ENCODE data around the gene PRKCZ.
"Not testable (repeated sequence)": the region's sequence is repeated elsewhere in the genome, so short reads cannot be mapped to it uniquely, and the experiment has no call there.

Gene PRKCZ

DNA sequence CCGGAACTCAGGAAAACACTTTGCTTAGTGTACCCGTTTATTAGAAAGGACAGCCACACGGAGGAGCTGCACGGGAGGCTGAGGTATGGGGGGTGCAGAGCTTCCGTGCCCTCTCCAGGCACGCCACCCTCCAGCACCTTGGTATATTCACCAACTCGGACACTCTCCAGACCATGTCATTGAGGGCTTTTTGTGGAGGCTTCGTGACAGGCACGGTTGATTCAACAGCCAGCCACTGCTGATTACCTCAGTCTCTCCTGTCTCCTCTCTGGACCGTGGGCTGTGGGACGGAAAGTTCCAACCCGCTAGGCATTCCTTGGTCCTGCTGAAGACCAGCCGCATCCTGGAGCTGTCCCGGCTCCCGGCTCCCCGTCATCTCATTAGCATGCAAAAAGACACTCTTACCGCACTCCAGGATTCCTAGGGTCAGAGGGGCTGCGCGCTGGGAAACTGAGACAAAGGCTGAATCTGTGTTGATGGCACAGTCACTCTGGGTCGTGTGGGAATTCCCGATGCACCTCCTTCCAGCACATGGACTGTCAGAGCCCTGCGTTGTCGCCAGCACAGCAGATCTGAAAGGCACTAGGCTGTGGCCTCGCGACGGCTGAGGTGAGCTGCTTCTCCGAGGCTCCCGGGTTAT lies 65.6 kb downstream of the PRKCZ start:
- TF ChIP-seq, protein P1, sequence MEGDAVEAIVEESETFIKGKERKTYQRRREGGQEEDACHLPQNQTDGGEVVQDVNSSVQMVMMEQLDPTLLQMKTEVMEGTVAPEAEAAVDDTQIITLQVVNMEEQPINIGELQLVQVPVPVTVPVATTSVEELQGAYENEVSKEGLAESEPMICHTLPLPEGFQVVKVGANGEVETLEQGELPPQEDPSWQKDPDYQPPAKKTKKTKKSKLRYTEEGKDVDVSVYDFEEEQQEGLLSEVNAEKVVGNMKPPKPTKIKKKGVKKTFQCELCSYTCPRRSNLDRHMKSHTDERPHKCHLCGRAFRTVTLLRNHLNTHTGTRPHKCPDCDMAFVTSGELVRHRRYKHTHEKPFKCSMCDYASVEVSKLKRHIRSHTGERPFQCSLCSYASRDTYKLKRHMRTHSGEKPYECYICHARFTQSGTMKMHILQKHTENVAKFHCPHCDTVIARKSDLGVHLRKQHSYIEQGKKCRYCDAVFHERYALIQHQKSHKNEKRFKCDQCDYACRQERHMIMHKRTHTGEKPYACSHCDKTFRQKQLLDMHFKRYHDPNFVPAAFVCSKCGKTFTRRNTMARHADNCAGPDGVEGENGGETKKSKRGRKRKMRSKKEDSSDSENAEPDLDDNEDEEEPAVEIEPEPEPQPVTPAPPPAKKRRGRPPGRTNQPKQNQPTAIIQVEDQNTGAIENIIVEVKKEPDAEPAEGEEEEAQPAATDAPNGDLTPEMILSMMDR (IDR thresholded peaks at IDR 0.05; ENCODE audit: borderline replicate concordance, control extremely low read depth, extremely low read depth, insufficient read depth, missing control alignments): no peak
- in situ Hi-C loops (cut with MboI; ENCODE audit: low sequenced_read_pairs, unreplicated experiment): no loop called here
- DNase-seq (ENCODE audit: low spot score): no peak

DNA sequence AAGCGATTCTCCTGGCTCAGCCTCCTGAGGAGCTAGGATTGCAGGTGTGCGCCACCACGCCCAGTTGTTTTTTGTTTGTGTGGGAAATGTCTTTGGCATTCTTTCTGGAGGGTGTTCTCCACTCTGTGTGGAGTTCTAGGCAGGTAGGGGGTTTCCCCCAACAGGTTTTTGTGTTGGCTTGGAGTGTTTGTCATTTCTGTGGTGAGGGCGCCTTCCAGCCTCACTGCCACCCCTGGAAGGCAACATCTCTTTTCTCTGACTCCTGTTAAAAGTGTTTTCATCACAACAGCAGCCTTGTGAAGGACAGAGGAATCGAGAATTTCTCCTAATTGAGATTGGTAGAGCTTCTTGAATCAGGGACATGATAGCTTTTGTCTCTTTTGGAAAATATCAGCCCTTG lies 69.7 kb downstream of the PRKCZ start:
- TF ChIP-seq, protein P1 (IDR thresholded peaks at IDR 0.05; ENCODE audit: borderline replicate concordance, control extremely low read depth, extremely low read depth, insufficient read depth, missing control alignments): no peak
- in situ Hi-C loops (cut with MboI; ENCODE audit: low sequenced_read_pairs, unreplicated experiment): no loop called here
- no peak for DNase-seq (ENCODE audit: low spot score)

DNA sequence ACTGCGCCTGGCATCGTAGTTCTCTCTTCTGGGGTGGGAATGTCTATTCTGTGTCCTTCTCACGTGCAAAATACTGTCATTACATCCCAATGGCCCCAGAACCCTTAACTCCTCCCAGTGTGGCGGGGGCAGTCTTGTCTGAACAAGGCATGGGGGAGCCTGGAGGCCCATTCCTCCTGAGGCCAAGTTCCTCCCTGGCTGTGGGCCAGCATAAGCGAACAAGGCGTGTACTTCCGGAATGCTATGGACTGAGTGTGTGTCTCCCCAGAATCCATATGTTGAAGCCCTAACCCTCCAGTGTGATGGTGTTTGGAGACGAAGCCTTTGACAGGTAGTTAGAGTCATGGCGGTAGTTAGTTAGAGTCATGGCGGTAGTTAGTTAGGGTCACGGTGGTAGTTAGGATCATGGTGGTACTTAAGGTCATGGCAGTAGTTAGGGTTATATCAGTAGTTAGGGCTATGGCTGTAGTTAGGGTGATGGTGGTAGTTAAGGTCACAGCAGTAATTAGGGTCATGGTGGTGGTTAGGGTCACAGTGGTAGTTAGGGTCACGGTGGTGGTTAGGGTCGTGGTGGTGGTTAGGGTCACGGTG lies 71.0 kb downstream of the PRKCZ start:
- in situ Hi-C loops (cut with MboI; ENCODE audit: low sequenced_read_pairs, unreplicated experiment): no loop called here
- no peak for DNase-seq (ENCODE audit: low spot score)
- TF ChIP-seq, protein P1 (IDR thresholded peaks at IDR 0.05; ENCODE audit: borderline replicate concordance, control extremely low read depth, extremely low read depth, insufficient read depth, missing control alignments): no peak

DNA sequence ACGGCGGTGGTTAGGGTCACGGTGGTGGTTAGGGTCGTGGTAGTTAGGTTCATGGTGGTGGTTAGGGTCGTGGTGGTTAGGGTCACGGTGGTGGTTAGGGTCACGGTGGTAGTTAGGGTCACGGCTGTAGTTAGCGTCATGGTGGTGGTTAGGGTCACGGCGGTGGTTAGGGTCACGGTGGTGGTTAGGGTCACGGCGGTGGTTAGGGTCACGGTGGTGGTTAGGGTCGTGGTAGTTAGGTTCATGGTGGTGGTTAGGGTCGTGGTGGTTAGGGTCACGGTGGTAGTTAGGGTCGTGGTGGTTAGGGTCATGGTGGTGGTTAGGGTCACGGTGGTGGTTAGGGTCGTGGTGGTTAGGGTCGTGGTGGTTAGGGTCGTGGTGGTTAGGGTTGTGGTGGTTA lies 71.6 kb downstream of the PRKCZ start:
- in situ Hi-C loops (cut with MboI; ENCODE audit: low sequenced_read_pairs, unreplicated experiment); DNase-seq (ENCODE audit: low spot score): not testable (repeated sequence)

DNA sequence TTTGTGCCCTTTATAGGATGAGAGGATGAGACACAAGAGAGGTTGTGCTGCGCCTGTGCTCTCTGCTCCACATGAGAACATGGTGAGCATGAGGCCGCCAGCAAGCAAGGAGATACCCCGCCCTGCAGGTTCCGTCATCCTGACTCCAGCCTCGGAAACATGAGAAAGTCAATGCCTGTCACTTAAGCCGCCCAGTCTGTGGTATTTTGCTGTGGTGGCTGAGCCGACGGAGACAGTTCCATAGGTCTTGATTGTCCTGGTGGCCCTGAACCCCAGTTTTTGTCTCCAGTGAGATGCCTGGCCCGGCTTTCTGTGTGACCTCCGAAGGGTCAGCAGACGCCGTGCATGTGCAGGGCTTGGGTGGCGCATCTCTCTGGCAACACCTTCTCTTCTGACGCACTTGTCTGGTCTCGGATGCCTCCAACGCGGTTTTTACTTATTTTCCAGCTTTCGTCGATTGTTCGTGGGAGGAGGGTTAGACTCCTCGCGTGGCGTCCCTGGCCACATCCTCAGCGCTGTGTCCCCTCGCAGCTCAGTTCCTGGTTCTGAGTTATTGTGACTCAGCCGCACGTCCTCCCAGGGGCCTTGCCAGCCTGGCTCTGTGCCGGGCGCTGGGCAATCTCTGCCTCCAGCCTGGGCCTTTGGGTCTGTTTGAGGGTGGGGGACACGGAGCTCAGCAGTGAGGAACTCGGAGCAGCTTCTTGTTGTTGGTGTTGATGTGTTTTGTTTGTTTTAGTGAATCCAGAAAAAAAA lies 74.4 kb downstream of the PRKCZ start:
- no peak for DNase-seq (ENCODE audit: low spot score)
- in situ Hi-C loops (cut with MboI; ENCODE audit: low sequenced_read_pairs, unreplicated experiment): no loop called here
- TF ChIP-seq, protein P1 (IDR thresholded peaks at IDR 0.05; ENCODE audit: borderline replicate concordance, control extremely low read depth, extremely low read depth, insufficient read depth, missing control alignments): no peak

DNA sequence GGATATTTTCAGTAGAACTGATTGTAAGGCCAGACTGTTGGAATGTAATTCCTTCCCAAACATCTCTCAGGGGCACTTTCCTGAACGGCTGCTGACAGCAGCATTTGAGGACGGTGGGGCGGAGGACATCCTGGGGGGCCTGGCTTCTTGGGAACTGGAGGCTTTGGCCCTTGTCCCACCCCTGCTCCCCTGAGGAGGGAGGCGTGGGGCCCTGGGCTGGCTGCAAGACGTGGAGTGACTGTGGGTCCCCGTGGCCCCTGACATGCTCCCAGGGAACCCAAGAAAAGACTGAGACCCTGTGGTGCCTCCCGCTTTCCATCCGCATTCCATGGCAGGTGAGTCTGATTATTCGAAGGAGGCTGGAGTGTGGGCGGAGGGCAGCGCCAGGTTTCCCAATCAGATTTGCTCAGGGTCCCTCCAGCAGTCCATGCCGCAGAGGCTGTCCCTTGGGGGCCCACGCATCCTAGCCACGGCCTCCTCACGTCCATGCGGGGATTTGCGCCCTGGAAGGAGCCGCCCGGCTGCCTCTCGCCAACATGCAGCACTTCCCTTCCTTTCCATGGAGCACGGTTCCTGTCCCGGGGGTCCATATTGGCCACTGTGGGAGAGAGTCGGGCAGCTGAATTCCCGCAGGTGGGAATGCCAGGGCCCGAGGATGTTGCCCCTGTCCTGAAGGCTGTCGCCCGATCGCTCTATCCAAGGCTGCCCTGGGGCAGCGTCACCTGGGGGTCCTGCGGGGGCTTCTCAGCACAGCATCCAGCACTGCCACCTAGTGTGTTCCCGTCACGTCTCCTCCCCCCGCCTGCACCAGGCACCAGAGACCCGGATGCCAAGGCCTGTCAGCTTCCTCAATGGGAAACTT lies 75.4 kb downstream of the PRKCZ start:
- DNase-seq (ENCODE audit: low spot score): no peak
- in situ Hi-C loops (cut with MboI; ENCODE audit: low sequenced_read_pairs, unreplicated experiment): no loop called here
- TF ChIP-seq, protein P1 (IDR thresholded peaks at IDR 0.05; ENCODE audit: borderline replicate concordance, control extremely low read depth, extremely low read depth, insufficient read depth, missing control alignments): no peak

Measured in GM13976 (cell line).